ENCODE measurements around the gene POLR2C.

- TF ChIP-seq CTCF (conservative IDR thresholded peaks at IDR 0.05), result no peak
- no peak for TF ChIP-seq ZFX (IDR thresholded peaks at IDR 0.05)
Measured at GRCh38 chr16:57479976-57480753, 17.7 kb downstream of the POLR2C start.
